IMR-90 (cell line): ENCODE measurements around the gene STAT3. TPM values are rescaled to one million over a fixed set of nuclear protein-coding genes. Genes with fewer than 3 reads are reported as not detected.
"Not testable (repeated sequence)": the region's sequence is repeated elsewhere in the genome, so short reads cannot be mapped to it uniquely, and the experiment has no call there.

ENCODE experiments used
- ATAC-seq: fragments of 200-7000 bp; cut with Tn5 transposase; 2 replicates; pipeline ENCODE4 v1.9.1; 2020; ENCODE audit warnings: low read depth, mild to moderate bottlenecking, moderate library complexity
- BruUV-seq: library from RNA; stranded (reverse); fragments of 400-500 nt; replicated peaks from 2 replicates; lab custom pipeline; 2021; lab: Mats Ljungman, UMichigan
- CTCF ChIA-PET: fragments of 300-600 bp; formaldehyde crosslinking; extraction: SDS; loops from one replicate; lab custom pipeline; 2021; ENCODE audit warnings: antibody characterized with exemption; lab: Yijun Ruan, JAX
- POLR2A ChIA-PET: fragments of 300-600 bp; sonication (Branson Sonifier 250); formaldehyde crosslinking; loops from one replicate; lab custom pipeline; 2022; ENCODE audit warnings: antibody characterized with exemption; ENCODE audit not compliant: unreplicated experiment; lab: Charles Lee
- DNase-seq: peaks from one replicate; pipeline ENCODE4 v3.0.0; 2013
- H2AFZ ChIP-seq: replicated peaks from 2 replicates; pipeline ENCODE3; 2013; ENCODE audit warnings: low read length, mild to moderate bottlenecking; ENCODE audit not compliant: poor library complexity
- H2AK5ac ChIP-seq: 2 replicates; pipeline ENCODE4 v1.6.1; 2013; ENCODE audit warnings: low read depth, low read length, inconsistent platforms
- H2AK9ac ChIP-seq: replicated peaks from 2 replicates; pipeline ENCODE3; 2013; ENCODE audit warnings: mild to moderate bottlenecking, low read depth, low read length, moderate library complexity; ENCODE audit not compliant: poor library complexity
- H2BK120ac ChIP-seq: 2 replicates; pipeline ENCODE4 v1.6.1; 2013; ENCODE audit warnings: low read depth, low read length, inconsistent platforms
- H2BK15ac ChIP-seq: 3 replicates; pipeline ENCODE4 v1.6.1; 2013; ENCODE audit warnings: low read depth, low read length, inconsistent platforms
- H2BK20ac ChIP-seq: 2 replicates; pipeline ENCODE4 v1.6.1; 2013; ENCODE audit warnings: low read depth, mild to moderate bottlenecking, inconsistent platforms, low read length, moderate library complexity
- H2BK5ac ChIP-seq: 2 replicates; pipeline ENCODE4 v1.6.1; 2013; ENCODE audit warnings: mild to moderate bottlenecking, low read depth, low read length, inconsistent platforms; ENCODE audit not compliant: poor library complexity, severe bottlenecking
- H3K14ac ChIP-seq: replicated peaks from 2 replicates; pipeline ENCODE4 v1.6.1; 2013; ENCODE audit warnings: low read depth, low read length, inconsistent platforms
- H3K18ac ChIP-seq: 2 replicates; pipeline ENCODE4 v1.6.1; 2013; ENCODE audit warnings: low read depth, low read length, control low read depth
- H3K23ac ChIP-seq: 2 replicates; pipeline ENCODE4 v1.6.1; 2013; ENCODE audit warnings: low read depth, low read length, inconsistent platforms
- H3K27ac ChIP-seq: 2 replicates; pipeline ENCODE4 v1.5.1; 2013; ENCODE audit warnings: mild to moderate bottlenecking, control low read depth, low read length; ENCODE audit not compliant: insufficient read depth
- H3K27me3 ChIP-seq: 2 replicates; pipeline ENCODE4 v1.6.1; 2013; ENCODE audit warnings: low read length; ENCODE audit not compliant: control insufficient read depth, insufficient read depth
- H3K36me3 ChIP-seq: 2 replicates; pipeline ENCODE4 v1.6.1; 2013; ENCODE audit warnings: low read length, mixed read lengths; ENCODE audit not compliant: control insufficient read depth, insufficient read depth
- H3K4ac ChIP-seq: 2 replicates; pipeline ENCODE4 v1.6.1; 2013; ENCODE audit warnings: low read depth, low read length, inconsistent platforms
- H3K4me1 ChIP-seq: 2 replicates; pipeline ENCODE4 v1.6.1; 2013; ENCODE audit warnings: low read length, mixed read lengths; ENCODE audit not compliant: control insufficient read depth, insufficient read depth
- H3K4me2 ChIP-seq: 2 replicates; pipeline ENCODE4 v1.6.1; 2013; ENCODE audit warnings: low read depth, mild to moderate bottlenecking, control low read depth, low read length, moderate library complexity
- H3K4me3 ChIP-seq: 2 replicates; pipeline ENCODE4 v1.5.1; 2013; ENCODE audit warnings: low read depth, mild to moderate bottlenecking, control low read depth, low read length, moderate library complexity; ENCODE audit not compliant: insufficient read depth
- H3K56ac ChIP-seq: 2 replicates; pipeline ENCODE4 v1.6.1; 2013; ENCODE audit warnings: low read length, inconsistent platforms; ENCODE audit not compliant: insufficient read depth; ENCODE audit errors: extremely low read depth
- H3K79me1 ChIP-seq, 2 experiments: 2 replicates each; pipeline ENCODE4 v1.6.1; 2013; ENCODE audit warnings: low read length in 2 of 2, inconsistent platforms in 1 of 2, low read depth in 1 of 2
- H3K9ac ChIP-seq: 2 replicates; pipeline ENCODE4 v1.6.1; 2013; ENCODE audit warnings: low read depth, low read length, control low read depth
- H3K9me1 ChIP-seq: 2 replicates; pipeline ENCODE4 v1.6.1; 2013; ENCODE audit warnings: low read length, inconsistent platforms; ENCODE audit not compliant: insufficient read depth
- H3K9me3 ChIP-seq: 2 replicates; pipeline ENCODE4 v1.6.1; 2013; ENCODE audit warnings: low read length; ENCODE audit not compliant: control insufficient read depth, insufficient read depth
- H4K20me1 ChIP-seq: 2 replicates; pipeline ENCODE4 v1.6.1; 2013; ENCODE audit warnings: low read length, inconsistent platforms; ENCODE audit not compliant: insufficient read depth
- H4K5ac ChIP-seq: 2 replicates; pipeline ENCODE4 v1.6.1; 2013; ENCODE audit warnings: mild to moderate bottlenecking, low read depth, low read length, control low read depth
- H4K8ac ChIP-seq, 2 experiments: 2 replicates each; pipeline ENCODE4 v1.6.1; 2013; ENCODE audit warnings: low read depth in 2 of 2, low read length in 2 of 2, control low read depth in 1 of 2, inconsistent platforms in 1 of 2
- H4K91ac ChIP-seq: 2 replicates; pipeline ENCODE4 v1.6.1; 2013; ENCODE audit warnings: low read depth, low read length, inconsistent platforms; ENCODE audit not compliant: insufficient read depth
- MAFK ChIP-seq: IDR thresholded peaks from 2 replicates; pipeline ENCODE4 v1.6.1; 2012; ENCODE audit warnings: low read depth, low read length, improper control_type of control experiment
- WGBS, 2 experiments: methylation state at CpG; one replicate each; pipeline versions ENCODE4 v1.1.5 to v1.1.7; 2013; ENCODE audit warnings: missing lambda C conversion rate in 2 of 2; ENCODE audit not compliant: insufficient read length in 1 of 2; ENCODE audit errors: extremely low coverage in 2 of 2; 5-methylcytosine and 5-hydroxymethylcytosine counted together
- dilution Hi-C: fragments of 300-500 bp; cut with HindIII; formaldehyde crosslinking; loops from one replicate; pipeline ENCODE4 v1.14.3; 2018; ENCODE audit warnings: low sequenced_read_pairs; ENCODE audit not compliant: unreplicated experiment
- in situ Hi-C: fragments of 300-500 bp; cut with MboI; formaldehyde crosslinking; loops from 3 replicates; pipeline ENCODE4 v1.14.3; 2019; ENCODE audit warnings: low sequenced_read_pairs, inconsistent platforms, mixed read lengths
- intact Hi-C: fragments of 100-400 bp; cut with micrococcal nuclease; formaldehyde crosslinking; loops from 2 replicates; pipeline ENCODE4 v1.10.0; 2022
- polyA plus RNA-seq, 3 experiments: library from polyadenylated mRNA; depleted of rRNA; stranded (reverse); fragments of >200 nt; gene quantifications; 2 replicates each; pipeline ENCODE4 v1.2.3, GENCODE V29; 2012; ENCODE audit warnings: low replicate concordance in 1 of 3
- total RNA-seq: library from RNA; depleted of rRNA; stranded (reverse); fragments of >200 nt; gene quantifications from 2 replicates; pipeline ENCODE4 v1.2.3, GENCODE V29; 2012

STAT3 gene
- total and polyA plus RNA-seq, 2 of the 4 experiments (the other 2 are of a cell fraction), result 47.2 to 66.3 TPM

- H3K18ac ChIP-seq, in situ Hi-C loops, H3K27me3 ChIP-seq, H4K5ac ChIP-seq, H3K4ac ChIP-seq, H2BK20ac ChIP-seq, H3K4me2 ChIP-seq, H2AFZ ChIP-seq, H3K4me1 ChIP-seq, H3K23ac ChIP-seq, H3K4me3 ChIP-seq, H3K14ac ChIP-seq, intact Hi-C loops, BruUV-seq, H3K9me3 ChIP-seq, H3K9ac ChIP-seq, DNase-seq, H3K27ac ChIP-seq, H2AK9ac ChIP-seq, H3K56ac ChIP-seq, H2BK120ac ChIP-seq, H2BK5ac ChIP-seq, H3K36me3 ChIP-seq, H3K9me1 ChIP-seq, dilution Hi-C loops, POLR2A ChIA-PET, ATAC-seq, H4K91ac ChIP-seq, H2BK15ac ChIP-seq, H4K8ac ChIP-seq: not testable (repeated sequence)
- peak; percentile 39; the same call in 1 of the 2 replicates for TF ChIP-seq MAFK
- CTCF ChIA-PET, result interaction anchor here (0.6 kb wide), 1 partner anchor 15 kb away, joined by 3 read pairs; no protein-coding TSS in a partner anchor
- Histone ChIP-seq H2AK5ac (0 out of 2 replicates have a peak overlapping the region, but pooled peaks have one; percentile 31), H3K79me1 (peaks cover 9 to 51% of the 10 kb centered on the region in 2 experiments; a peak in 3 of 4 replicates), H4K20me1 (peaks cover 18% of the 10 kb centered on the region)
- 95% methylated on average over 4 of the region's 8 CpGs; no CpG with 5 or more reads in 1 of the 2 experiments for WGBS, 2 experiments
Observed at GRCh38 chr17:42391439-42391838, 3.2 kb upstream of the STAT3 start.
